Keratinocyte (primary cell): ENCODE data around the gene SHC1.

Experiments used
- CTCF ChIP-seq, 3 experiments: IDR thresholded peaks in 1 of 3; conservative IDR thresholded peaks in 1 of 3; optimal IDR thresholded peaks in 1 of 3; 2 replicates in 2 of 3; 3 replicates in 1 of 3; pipeline versions ENCODE3 to v1.5.1; 2011; ENCODE audit warnings: low read length in 3 of 3, mild to moderate bottlenecking in 3 of 3, moderate library complexity in 2 of 3, control low read depth in 1 of 3, inconsistent platforms in 1 of 3; ENCODE audit not compliant: insufficient read depth in 2 of 3; ENCODE audit errors: extremely low read depth in 1 of 3
- EZH2 ChIP-seq: IDR thresholded peaks from one replicate; pipeline ENCODE4 v1.6.1; 2012; ENCODE audit warnings: inconsistent platforms, mild to moderate bottlenecking, low read length, moderate library complexity

GRCh38 chr1:155019377-155020245, 49.1 kb upstream of the SHC1 start:
- TF ChIP-seq EZH2 (no peak), CTCF (optimal IDR thresholded peaks at IDR 0.05 in 1 of 3, IDR thresholded peaks at IDR 0.05 in 1 of 3, conservative IDR thresholded peaks at IDR 0.05 in 1 of 3; ENCODE audit: extremely low read depth in 1 of 3, insufficient read depth in 2 of 3, low read length in 3 of 3) (no peak)
